Hepatocyte (in vitro differentiated cells): Measurements from ENCODE around the gene ASAH2B. TPM values are rescaled to one million over a fixed set of nuclear protein-coding genes. Genes with fewer than 3 reads are reported as not detected.
"Not testable (repeated sequence)": the region's sequence is repeated elsewhere in the genome, so short reads cannot be mapped to it uniquely, and the experiment has no call there.

ENCODE experiments used
- DNase-seq: peaks from one replicate; pipeline ENCODE4 v3.0.0-alpha.2; 2016; ENCODE audit warnings: low spot score
- H2AFZ ChIP-seq: fragments of 200-600 bp; sonication (generic); 2 replicates; pipeline ENCODE4 v1.6.0; 2016; ENCODE audit warnings: antibody characterized with exemption, mild to moderate bottlenecking
- H3K27ac ChIP-seq: fragments of 200-600 bp; sonication (generic); 2 replicates; pipeline ENCODE4 v1.5.1; 2016; ENCODE audit warnings: mild to moderate bottlenecking
- H3K27me3 ChIP-seq: fragments of 200-600 bp; sonication (generic); 2 replicates; pipeline ENCODE4 v1.6.1; 2016
- H3K36me3 ChIP-seq: fragments of 200-600 bp; sonication (generic); replicated peaks from 2 replicates; pipeline ENCODE4 v1.5.1; 2016; ENCODE audit warnings: low read depth; ENCODE audit not compliant: insufficient read depth
- H3K4me1 ChIP-seq: fragments of 200-600 bp; sonication (generic); 2 replicates; pipeline ENCODE4 v1.5.1; 2016; ENCODE audit warnings: mild to moderate bottlenecking, moderate library complexity; ENCODE audit not compliant: insufficient read depth
- H3K4me2 ChIP-seq: fragments of 200-600 bp; sonication (generic); 2 replicates; pipeline ENCODE4 v1.6.0; 2016
- H3K4me3 ChIP-seq: fragments of 200-600 bp; sonication (generic); 2 replicates; pipeline ENCODE4 v1.5.1; 2016; ENCODE audit warnings: mild to moderate bottlenecking
- H3K79me2 ChIP-seq: fragments of 200-600 bp; sonication (generic); 2 replicates; pipeline ENCODE4 v1.6.0; 2017; ENCODE audit warnings: mild to moderate bottlenecking
- H3K9me2 ChIP-seq: fragments of 200-600 bp; sonication (generic); replicated peaks from 2 replicates; pipeline ENCODE4 v1.6.0; 2017; ENCODE audit warnings: mild to moderate bottlenecking; ENCODE audit not compliant: insufficient read depth
- H3K9me3 ChIP-seq: fragments of 200-600 bp; sonication (generic); 2 replicates; pipeline ENCODE4 v1.5.1; 2016; ENCODE audit warnings: low read depth, mild to moderate bottlenecking
- H4K20me1 ChIP-seq: fragments of 200-600 bp; sonication (generic); 2 replicates; pipeline ENCODE4 v1.6.0; 2016; ENCODE audit warnings: mild to moderate bottlenecking; ENCODE audit not compliant: insufficient read depth, poor library complexity, severe bottlenecking
- CTCF ChIP-seq: fragments of 200-600 bp; sonication (generic); IDR thresholded peaks from 2 replicates; pipeline ENCODE4 v1.5.1; 2016; ENCODE audit warnings: antibody characterized with exemption, mild to moderate bottlenecking; ENCODE audit not compliant: poor library complexity
- EZH2 ChIP-seq: fragments of 200-600 bp; sonication (generic); IDR thresholded peaks from 2 replicates; pipeline ENCODE4 v1.6.1; 2016; ENCODE audit warnings: antibody characterized with exemption, mild to moderate bottlenecking, borderline replicate concordance
- EZH2phosphoT487 ChIP-seq: fragments of 200-600 bp; sonication (generic); IDR thresholded peaks from one replicate; pipeline ENCODE4 v1.6.1; 2018; ENCODE audit warnings: antibody characterized with exemption, mild to moderate bottlenecking, low read depth, moderate library complexity; ENCODE audit not compliant: unreplicated experiment, severe bottlenecking
- WGBS: methylation state at CpG from one replicate; pipeline ENCODE4 v1.1.6; 2016; ENCODE audit warnings: low lambda C conversion rate; ENCODE audit errors: missing lambda C conversion rate; 5-methylcytosine and 5-hydroxymethylcytosine counted together
- polyA plus RNA-seq: library from polyadenylated mRNA; unstranded; fragments of >200 nt; fragmentation: Nextera tagmentation; extraction: Ambion mirVana; gene quantifications from 2 replicates; pipeline ENCODE4 v1.2.1, GENCODE V29; 2016
- total RNA-seq: library from RNA; depleted of rRNA; stranded (reverse); fragments of >200 nt; gene quantifications from 2 replicates; pipeline ENCODE4 v1.2.3, GENCODE V29; 2014

ASAH2B gene
- total and polyA plus RNA-seq, 2 experiments from 2014 or later, result 3.4 to 5.8 TPM

- not testable (repeated sequence) for H3K4me1 ChIP-seq, H3K9me2 ChIP-seq, H3K9me3 ChIP-seq, H3K4me3 ChIP-seq, H3K27ac ChIP-seq, DNase-seq, H2AFZ ChIP-seq, H4K20me1 ChIP-seq, H3K27me3 ChIP-seq, H3K36me3 ChIP-seq, H3K79me2 ChIP-seq, H3K4me2 ChIP-seq
- 90% methylated on average over 2 of the region's 2 CpGs for WGBS
These were observed 11.6 kb upstream of the ASAH2B start for GRCh38 chr10:50728112-50728511.

- not testable (repeated sequence) for H3K27me3 ChIP-seq, H3K79me2 ChIP-seq, H3K9me3 ChIP-seq, H3K36me3 ChIP-seq, H3K9me2 ChIP-seq, H3K4me1 ChIP-seq, DNase-seq, H4K20me1 ChIP-seq
- Histone ChIP-seq H3K4me2 (peak overlapping the region; percentile 88), H3K4me3 (peak overlapping the region; percentile 83), H2AFZ (peak overlapping the region; percentile 92), H3K27ac (peak overlapping the region; percentile 94)
- WGBS, result 75% methylated on average over 23 of the region's 23 CpGs
These were observed 634 bp upstream of the ASAH2B start for GRCh38 chr10:50738987-50739617.

GRCh38 chr10:50740293-50740648 lies 535 bp downstream of the ASAH2B start:
- peaks cover 8% of the 10 kb centered on the region for H3K4me1 ChIP-seq
- no peak for TF ChIP-seq EZH2phosphoT487
- TF ChIP-seq EZH2, result no peak
- TF ChIP-seq CTCF, result no peak
- no peaks in the 10 kb centered on the region for H3K27me3 ChIP-seq
- no peaks in the 10 kb centered on the region for H4K20me1 ChIP-seq
- H3K4me3 ChIP-seq, result peak overlapping the region; percentile 83
- H3K9me2 ChIP-seq, result no peaks in the 10 kb centered on the region
- peaks cover 9% of the 10 kb centered on the region for H3K79me2 ChIP-seq
- H3K9me3 ChIP-seq, result no peaks in the 10 kb centered on the region
- H3K36me3 ChIP-seq, result no peaks in the 10 kb centered on the region
- WGBS, result 2% methylated on average over 8 of the region's 8 CpGs
- peak; percentile 55 for DNase-seq
- H2AFZ ChIP-seq, result peak overlapping the region; percentile 92
- H3K4me2 ChIP-seq, result peak overlapping the region; percentile 88
- peak overlapping the region; percentile 94 for H3K27ac ChIP-seq

GRCh38 chr10:50742820-50743219 lies 3.1 kb downstream of the ASAH2B start:
- not testable (repeated sequence) for H4K20me1 ChIP-seq, H3K4me3 ChIP-seq, H3K27me3 ChIP-seq, H3K9me2 ChIP-seq, H3K27ac ChIP-seq, DNase-seq, H3K79me2 ChIP-seq, H3K36me3 ChIP-seq, H3K4me1 ChIP-seq, H2AFZ ChIP-seq, H3K4me2 ChIP-seq, H3K9me3 ChIP-seq
- 96% methylated on average over 10 of the region's 10 CpGs for WGBS

- H2AFZ ChIP-seq, H3K27ac ChIP-seq, H4K20me1 ChIP-seq, H3K79me2 ChIP-seq, H3K9me2 ChIP-seq, H3K4me1 ChIP-seq, H3K27me3 ChIP-seq, H3K4me3 ChIP-seq, DNase-seq, H3K4me2 ChIP-seq, H3K36me3 ChIP-seq, H3K9me3 ChIP-seq: not testable (repeated sequence)
- WGBS, result 93% methylated on average over 4 of the region's 5 CpGs
These were observed 27.2 kb downstream of the ASAH2B start for GRCh38 chr10:50766774-50767513.

- WGBS, result 94% methylated on average over 3 of the region's 3 CpGs
These were observed 32.3 kb downstream of the ASAH2B start for GRCh38 chr10:50772042-50772441.

More at GRCh38 chr10:50772042-50772441, 32.3 kb downstream of the ASAH2B start:
- not testable (repeated sequence) for H3K27me3 ChIP-seq, H3K79me2 ChIP-seq, H3K36me3 ChIP-seq, DNase-seq, H4K20me1 ChIP-seq, H3K4me3 ChIP-seq, H2AFZ ChIP-seq, H3K27ac ChIP-seq, H3K4me1 ChIP-seq, H3K9me3 ChIP-seq, H3K9me2 ChIP-seq, H3K4me2 ChIP-seq
